ENCODE data around the gene PLEKHM2. TPM values are rescaled to one million over a fixed set of nuclear protein-coding genes. Genes with fewer than 3 reads are reported as not detected.

PLEKHM2 gene
- total RNA-seq, 4 donors from 2014 or later, result 55.5 to 98.7 (median 61.9) TPM

DNA sequence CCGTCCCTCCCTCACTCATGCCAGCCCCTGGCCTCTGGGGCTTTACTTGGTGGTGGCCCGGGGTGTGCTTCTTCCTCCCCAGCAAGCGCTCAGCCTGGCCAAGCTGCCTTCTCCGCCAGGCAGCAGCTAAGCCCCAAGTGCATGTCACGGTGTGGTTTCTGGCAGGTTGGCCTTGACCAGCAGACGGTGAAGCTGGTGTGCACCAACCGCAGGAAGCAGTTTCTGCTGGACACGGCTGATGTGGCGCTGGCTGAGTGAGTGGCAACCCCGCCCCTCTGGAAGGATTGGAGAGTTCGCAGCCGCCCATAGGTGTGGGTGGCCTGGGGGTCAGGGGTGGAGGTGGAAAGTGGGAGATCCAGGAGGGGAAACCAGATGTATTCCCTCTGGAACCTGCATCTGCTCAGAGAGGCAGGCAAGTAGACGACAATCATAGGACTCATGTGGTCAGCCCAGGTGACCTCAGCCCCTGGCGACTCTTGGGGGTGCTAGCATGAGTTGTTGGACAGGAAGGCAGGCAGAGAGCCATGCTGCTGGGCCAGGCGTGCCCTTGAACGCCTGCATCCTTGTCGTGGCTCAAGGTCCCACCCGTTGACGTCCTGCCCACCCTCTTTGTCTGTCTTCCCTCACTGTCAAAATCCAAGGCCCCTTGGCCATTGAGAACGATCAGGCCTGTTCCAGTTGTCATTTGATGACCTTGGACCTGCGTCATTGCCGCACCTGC is 45.0 kb downstream of the PLEKHM2 start:
- no peak for DNase-seq (ENCODE audit: low spot score in 2 of 2)
- H3K4me3 ChIP-seq (ENCODE audit: low read depth, poor library complexity, severe bottlenecking), result no peak overlapping the region
- WGBS, 2 donors, result 88 to 91% methylated on average over 20 to 22 of the region's 22 CpGs
- intact Hi-C loops (cut with DNase I; ENCODE audit: low total_unique reads), result no loop called here
- TF ChIP-seq POLR2A (IDR thresholded peaks at IDR 0.05), result no peak
- TF ChIP-seq, protein P1, sequence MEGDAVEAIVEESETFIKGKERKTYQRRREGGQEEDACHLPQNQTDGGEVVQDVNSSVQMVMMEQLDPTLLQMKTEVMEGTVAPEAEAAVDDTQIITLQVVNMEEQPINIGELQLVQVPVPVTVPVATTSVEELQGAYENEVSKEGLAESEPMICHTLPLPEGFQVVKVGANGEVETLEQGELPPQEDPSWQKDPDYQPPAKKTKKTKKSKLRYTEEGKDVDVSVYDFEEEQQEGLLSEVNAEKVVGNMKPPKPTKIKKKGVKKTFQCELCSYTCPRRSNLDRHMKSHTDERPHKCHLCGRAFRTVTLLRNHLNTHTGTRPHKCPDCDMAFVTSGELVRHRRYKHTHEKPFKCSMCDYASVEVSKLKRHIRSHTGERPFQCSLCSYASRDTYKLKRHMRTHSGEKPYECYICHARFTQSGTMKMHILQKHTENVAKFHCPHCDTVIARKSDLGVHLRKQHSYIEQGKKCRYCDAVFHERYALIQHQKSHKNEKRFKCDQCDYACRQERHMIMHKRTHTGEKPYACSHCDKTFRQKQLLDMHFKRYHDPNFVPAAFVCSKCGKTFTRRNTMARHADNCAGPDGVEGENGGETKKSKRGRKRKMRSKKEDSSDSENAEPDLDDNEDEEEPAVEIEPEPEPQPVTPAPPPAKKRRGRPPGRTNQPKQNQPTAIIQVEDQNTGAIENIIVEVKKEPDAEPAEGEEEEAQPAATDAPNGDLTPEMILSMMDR (IDR thresholded peaks at IDR 0.05), result no peak

DNA sequence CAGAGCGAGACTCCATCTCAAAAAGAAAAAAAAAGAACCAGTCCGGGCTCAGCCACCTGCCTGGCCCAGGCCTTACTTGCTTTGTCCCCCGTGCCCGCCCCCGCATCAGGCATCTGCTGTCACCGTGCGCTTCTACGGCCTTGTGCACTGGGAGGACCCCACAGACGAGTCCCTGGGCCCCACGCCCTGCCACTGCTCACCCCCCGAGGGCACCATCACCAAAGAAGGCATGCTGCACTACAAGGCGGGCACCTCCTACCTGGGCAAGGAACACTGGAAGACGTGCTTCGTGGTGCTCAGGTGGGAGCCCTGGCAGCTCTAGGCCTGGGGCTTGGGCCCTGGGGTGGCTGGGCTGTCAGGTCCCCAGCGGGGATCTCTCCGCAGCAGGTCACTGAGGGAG is 46.3 kb downstream of the PLEKHM2 start:
- H3K4me3 ChIP-seq (ENCODE audit: low read depth, poor library complexity, severe bottlenecking), result no peak overlapping the region
- intact Hi-C loops (cut with DNase I; ENCODE audit: low total_unique reads), result no loop called here
- WGBS, 2 donors, result 90% methylated on average over 16 of the region's 16 CpGs
- no peak for TF ChIP-seq POLR2A (IDR thresholded peaks at IDR 0.05)
- TF ChIP-seq, protein P1 (IDR thresholded peaks at IDR 0.05), result no peak
- DNase-seq (ENCODE audit: low spot score in 2 of 2), result no peak

DNA sequence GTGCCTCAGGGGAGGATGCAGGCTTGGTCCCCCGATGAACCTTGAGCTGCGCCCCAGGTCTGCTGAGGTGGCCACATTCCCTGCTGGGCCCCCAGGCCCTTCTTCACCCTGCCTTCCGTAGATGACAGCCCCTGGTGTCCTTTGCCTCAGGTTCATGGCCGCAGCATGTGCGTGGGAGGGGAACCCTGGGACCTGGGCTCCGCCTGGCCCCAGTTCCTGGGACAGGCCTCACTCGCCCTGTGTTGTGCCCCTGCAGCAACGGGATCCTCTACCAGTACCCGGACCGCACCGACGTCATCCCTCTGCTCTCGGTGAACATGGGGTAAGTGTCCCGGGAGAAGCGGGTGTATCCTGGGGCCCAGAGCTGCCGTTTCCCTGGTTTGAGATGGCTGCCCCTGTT is 46.8 kb downstream of the PLEKHM2 start:
- DNase-seq (ENCODE audit: low spot score in 2 of 2), result no peak
- no peak for TF ChIP-seq POLR2A (IDR thresholded peaks at IDR 0.05)
- TF ChIP-seq, protein P1 (IDR thresholded peaks at IDR 0.05), result no peak
- WGBS, 2 donors, result 93 to 96% methylated on average over 5 to 16 of the region's 16 CpGs
- intact Hi-C loops (cut with DNase I; ENCODE audit: low total_unique reads), result no loop called here
- no peak overlapping the region for H3K4me3 ChIP-seq (ENCODE audit: low read depth, poor library complexity, severe bottlenecking)

GRCh38 chr1:15731735-15732685 is 47.9 kb downstream of the PLEKHM2 start:
- H3K4me3 ChIP-seq (ENCODE audit: low read depth, poor library complexity, severe bottlenecking), result no peak overlapping the region
- intact Hi-C loops (cut with DNase I; ENCODE audit: low total_unique reads), result no loop called here
- TF ChIP-seq POLR2A (IDR thresholded peaks at IDR 0.05), result no peak
- TF ChIP-seq, protein P1 (IDR thresholded peaks at IDR 0.05), result no peak

GRCh38 chr1:15732686-15733081 is 48.6 kb downstream of the PLEKHM2 start:
- 67 to 80% methylated on average over 3 to 5 of the region's 7 CpGs for WGBS, 2 donors
- intact Hi-C loops (cut with DNase I; ENCODE audit: low total_unique reads), result no loop called here
- DNase-seq (ENCODE audit: low spot score in 2 of 2), result no peak

More at GRCh38 chr1:15731735-15732685, 47.9 kb downstream of the PLEKHM2 start:
- WGBS, 2 donors, result 90 to 93% methylated on average over 37 to 38 of the region's 39 CpGs
- DNase-seq (ENCODE audit: low spot score in 2 of 2), result no peak

More at GRCh38 chr1:15732686-15733081, 48.6 kb downstream of the PLEKHM2 start:
- TF ChIP-seq POLR2A (IDR thresholded peaks at IDR 0.05), result no peak
- TF ChIP-seq, protein P1 (IDR thresholded peaks at IDR 0.05), result no peak
- no peak overlapping the region for H3K4me3 ChIP-seq (ENCODE audit: low read depth, poor library complexity, severe bottlenecking)

Measured in lower leg skin (tissue), 4 donors.